ENCODE results near the gene DMRTA1. TPM values are rescaled to one million over a fixed set of nuclear protein-coding genes. Genes with fewer than 3 reads are reported as not detected.

Gene DMRTA1
- polyA plus RNA-seq, 2 of the 4 experiments (the other 2 are of a cell fraction) = 0.62 to 2.3 TPM

DNA sequence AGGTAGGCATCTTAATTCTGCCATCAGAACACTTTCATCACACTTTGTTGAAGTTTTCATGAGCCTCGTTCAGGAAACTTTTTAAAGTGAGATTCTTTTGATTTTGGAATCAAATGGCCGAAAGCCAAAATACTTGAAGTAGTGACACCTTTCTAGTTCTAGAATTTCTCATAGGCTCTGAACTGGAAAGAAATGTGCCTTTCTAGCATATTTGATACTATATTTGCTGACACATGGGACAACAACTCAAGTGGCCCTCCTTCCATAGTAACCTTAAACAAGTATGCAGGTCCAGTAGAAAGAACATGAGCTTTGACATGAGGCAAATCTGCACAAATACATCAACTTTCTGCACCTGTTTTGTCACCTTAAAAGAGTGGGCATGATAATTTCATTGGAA lies 22.0 kb upstream of the DMRTA1 start:
- POLR2A ChIA-PET = no interaction called here
- ATAC-seq = no peak

DNA sequence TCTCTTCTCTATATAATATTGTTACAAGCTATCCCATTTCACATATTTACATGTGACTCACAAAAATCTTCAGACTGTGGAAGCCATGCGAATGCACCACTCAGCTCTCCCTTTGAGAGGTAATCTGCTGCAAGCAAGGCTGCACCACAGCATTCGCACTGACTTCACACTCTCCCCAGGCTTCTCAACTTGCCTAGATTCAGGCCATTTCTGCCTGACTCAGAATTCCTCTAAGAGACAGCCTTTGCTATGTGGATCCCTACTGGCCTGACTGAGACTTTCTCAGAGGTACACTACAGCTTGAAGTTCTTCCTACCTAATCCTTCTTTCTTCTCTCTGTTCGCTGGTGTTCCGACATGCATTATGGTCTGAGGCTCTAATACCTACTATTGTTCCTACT lies 21.1 kb upstream of the DMRTA1 start:
- ATAC-seq (no peak), DNase-seq (ENCODE audit: low read depth in 1 of 2, low spot score in 1 of 2) (no peak), FAIRE-seq (no peak)
- WGBS (ENCODE audit: missing lambda C conversion rate) = 86% methylated on average over 4 of the region's 4 CpGs
- no peak overlapping the region for H3K4me2 ChIP-seq
- ChIA-PET CTCF (no interaction called here), POLR2A (no interaction called here)
- H3K9me3 ChIP-seq = no peaks in the 10 kb centered on the region
- no peak overlapping the region for H3K4me3 ChIP-seq
- TF ChIP-seq CBX2 (IDR thresholded peaks at IDR 0.05; ENCODE audit: borderline replicate concordance, low read depth) (no peak), KDM1A (IDR thresholded peaks at IDR 0.05; ENCODE audit: low read depth) (no peak), FOSL2 (IDR thresholded peaks at IDR 0.05) (no peak), FOSL2 (CRISPR knock-in tag; IDR thresholded peaks at IDR 0.05) (no peak), ZSCAN20 (CRISPR knock-in tag; IDR thresholded peaks at IDR 0.05) (no peak), RNF2 (IDR thresholded peaks at IDR 0.05; ENCODE audit: borderline replicate concordance, low read depth) (no peak), ESRRA (IDR thresholded peaks at IDR 0.05; ENCODE audit: borderline replicate concordance, low read length) (no peak), KDM5A (IDR thresholded peaks at IDR 0.05) (no peak), ZNF302 (CRISPR knock-in tag; IDR thresholded peaks at IDR 0.05) (no peak), RARB (CRISPR knock-in tag; IDR thresholded peaks at IDR 0.05) (no peak), TP53 (CRISPR knock-in tag; IDR thresholded peaks at IDR 0.05) (no peak), JUN (IDR thresholded peaks at IDR 0.05) (no peak), MYC (IDR thresholded peaks at IDR 0.05; ENCODE audit: borderline replicate concordance, low read length) (no peak), POLR2AphosphoS2 (conservative IDR thresholded peaks at IDR 0.05; ENCODE audit: low read length) (no peak), HOXB13 (CRISPR knock-in tag; IDR thresholded peaks at IDR 0.05; ENCODE audit: low read depth) (no peak), RFX5 (IDR thresholded peaks at IDR 0.05) (no peak), HOXA7 (CRISPR knock-in tag; IDR thresholded peaks at IDR 0.05) (no peak)
- TF ChIP-seq, protein P1, sequence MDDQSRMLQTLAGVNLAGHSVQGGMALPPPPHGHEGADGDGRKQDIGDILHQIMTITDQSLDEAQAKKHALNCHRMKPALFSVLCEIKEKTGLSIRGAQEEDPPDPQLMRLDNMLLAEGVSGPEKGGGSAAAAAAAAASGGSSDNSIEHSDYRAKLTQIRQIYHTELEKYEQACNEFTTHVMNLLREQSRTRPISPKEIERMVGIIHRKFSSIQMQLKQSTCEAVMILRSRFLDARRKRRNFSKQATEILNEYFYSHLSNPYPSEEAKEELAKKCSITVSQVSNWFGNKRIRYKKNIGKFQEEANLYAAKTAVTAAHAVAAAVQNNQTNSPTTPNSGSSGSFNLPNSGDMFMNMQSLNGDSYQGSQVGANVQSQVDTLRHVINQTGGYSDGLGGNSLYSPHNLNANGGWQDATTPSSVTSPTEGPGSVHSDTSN (IDR thresholded peaks at IDR 0.05) = no peak
- TF ChIP-seq, protein P2, sequence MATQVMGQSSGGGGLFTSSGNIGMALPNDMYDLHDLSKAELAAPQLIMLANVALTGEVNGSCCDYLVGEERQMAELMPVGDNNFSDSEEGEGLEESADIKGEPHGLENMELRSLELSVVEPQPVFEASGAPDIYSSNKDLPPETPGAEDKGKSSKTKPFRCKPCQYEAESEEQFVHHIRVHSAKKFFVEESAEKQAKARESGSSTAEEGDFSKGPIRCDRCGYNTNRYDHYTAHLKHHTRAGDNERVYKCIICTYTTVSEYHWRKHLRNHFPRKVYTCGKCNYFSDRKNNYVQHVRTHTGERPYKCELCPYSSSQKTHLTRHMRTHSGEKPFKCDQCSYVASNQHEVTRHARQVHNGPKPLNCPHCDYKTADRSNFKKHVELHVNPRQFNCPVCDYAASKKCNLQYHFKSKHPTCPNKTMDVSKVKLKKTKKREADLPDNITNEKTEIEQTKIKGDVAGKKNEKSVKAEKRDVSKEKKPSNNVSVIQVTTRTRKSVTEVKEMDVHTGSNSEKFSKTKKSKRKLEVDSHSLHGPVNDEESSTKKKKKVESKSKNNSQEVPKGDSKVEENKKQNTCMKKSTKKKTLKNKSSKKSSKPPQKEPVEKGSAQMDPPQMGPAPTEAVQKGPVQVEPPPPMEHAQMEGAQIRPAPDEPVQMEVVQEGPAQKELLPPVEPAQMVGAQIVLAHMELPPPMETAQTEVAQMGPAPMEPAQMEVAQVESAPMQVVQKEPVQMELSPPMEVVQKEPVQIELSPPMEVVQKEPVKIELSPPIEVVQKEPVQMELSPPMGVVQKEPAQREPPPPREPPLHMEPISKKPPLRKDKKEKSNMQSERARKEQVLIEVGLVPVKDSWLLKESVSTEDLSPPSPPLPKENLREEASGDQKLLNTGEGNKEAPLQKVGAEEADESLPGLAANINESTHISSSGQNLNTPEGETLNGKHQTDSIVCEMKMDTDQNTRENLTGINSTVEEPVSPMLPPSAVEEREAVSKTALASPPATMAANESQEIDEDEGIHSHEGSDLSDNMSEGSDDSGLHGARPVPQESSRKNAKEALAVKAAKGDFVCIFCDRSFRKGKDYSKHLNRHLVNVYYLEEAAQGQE (IDR thresholded peaks at IDR 0.05) = no peak
- TF ChIP-seq, protein P3, sequence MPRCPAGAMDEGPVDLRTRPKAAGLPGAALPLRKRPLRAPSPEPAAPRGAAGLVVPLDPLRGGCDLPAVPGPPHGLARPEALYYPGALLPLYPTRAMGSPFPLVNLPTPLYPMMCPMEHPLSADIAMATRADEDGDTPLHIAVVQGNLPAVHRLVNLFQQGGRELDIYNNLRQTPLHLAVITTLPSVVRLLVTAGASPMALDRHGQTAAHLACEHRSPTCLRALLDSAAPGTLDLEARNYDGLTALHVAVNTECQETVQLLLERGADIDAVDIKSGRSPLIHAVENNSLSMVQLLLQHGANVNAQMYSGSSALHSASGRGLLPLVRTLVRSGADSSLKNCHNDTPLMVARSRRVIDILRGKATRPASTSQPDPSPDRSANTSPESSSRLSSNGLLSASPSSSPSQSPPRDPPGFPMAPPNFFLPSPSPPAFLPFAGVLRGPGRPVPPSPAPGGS (IDR thresholded peaks at IDR 0.05) = no peak
- TF ChIP-seq, protein P4, sequence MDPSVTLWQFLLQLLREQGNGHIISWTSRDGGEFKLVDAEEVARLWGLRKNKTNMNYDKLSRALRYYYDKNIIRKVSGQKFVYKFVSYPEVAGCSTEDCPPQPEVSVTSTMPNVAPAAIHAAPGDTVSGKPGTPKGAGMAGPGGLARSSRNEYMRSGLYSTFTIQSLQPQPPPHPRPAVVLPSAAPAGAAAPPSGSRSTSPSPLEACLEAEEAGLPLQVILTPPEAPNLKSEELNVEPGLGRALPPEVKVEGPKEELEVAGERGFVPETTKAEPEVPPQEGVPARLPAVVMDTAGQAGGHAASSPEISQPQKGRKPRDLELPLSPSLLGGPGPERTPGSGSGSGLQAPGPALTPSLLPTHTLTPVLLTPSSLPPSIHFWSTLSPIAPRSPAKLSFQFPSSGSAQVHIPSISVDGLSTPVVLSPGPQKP (IDR thresholded peaks at IDR 0.05; ENCODE audit: low read depth, low read length) = no peak
- no peaks in the 10 kb centered on the region for H3K4me1 ChIP-seq
- H3K27ac ChIP-seq = no peak overlapping the region

More for the DNA sequence above, 22.0 kb upstream of the DMRTA1 start:
- Histone ChIP-seq H3K4me2 (no peak overlapping the region), H3K4me1 (no peaks in the 10 kb centered on the region), H3K4me3 (no peak overlapping the region), H3K27ac (no peak overlapping the region), H3K9me3 (no peaks in the 10 kb centered on the region)
- CTCF ChIA-PET = no interaction called here
- FAIRE-seq (no peak), DNase-seq (ENCODE audit: low read depth in 1 of 2, low spot score in 1 of 2) (no peak)
- 76% methylated on average over 2 of the region's 2 CpGs for WGBS (ENCODE audit: missing lambda C conversion rate)
- TF ChIP-seq, protein P5, sequence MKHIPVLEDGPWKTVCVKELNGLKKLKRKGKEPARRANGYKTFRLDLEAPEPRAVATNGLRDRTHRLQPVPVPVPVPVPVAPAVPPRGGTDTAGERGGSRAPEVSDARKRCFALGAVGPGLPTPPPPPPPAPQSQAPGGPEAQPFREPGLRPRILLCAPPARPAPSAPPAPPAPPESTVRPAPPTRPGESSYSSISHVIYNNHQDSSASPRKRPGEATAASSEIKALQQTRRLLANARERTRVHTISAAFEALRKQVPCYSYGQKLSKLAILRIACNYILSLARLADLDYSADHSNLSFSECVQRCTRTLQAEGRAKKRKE (CRISPR knock-in tag; IDR thresholded peaks at IDR 0.05; ENCODE audit: low read depth) = no peak
- TF ChIP-seq, protein P6, sequence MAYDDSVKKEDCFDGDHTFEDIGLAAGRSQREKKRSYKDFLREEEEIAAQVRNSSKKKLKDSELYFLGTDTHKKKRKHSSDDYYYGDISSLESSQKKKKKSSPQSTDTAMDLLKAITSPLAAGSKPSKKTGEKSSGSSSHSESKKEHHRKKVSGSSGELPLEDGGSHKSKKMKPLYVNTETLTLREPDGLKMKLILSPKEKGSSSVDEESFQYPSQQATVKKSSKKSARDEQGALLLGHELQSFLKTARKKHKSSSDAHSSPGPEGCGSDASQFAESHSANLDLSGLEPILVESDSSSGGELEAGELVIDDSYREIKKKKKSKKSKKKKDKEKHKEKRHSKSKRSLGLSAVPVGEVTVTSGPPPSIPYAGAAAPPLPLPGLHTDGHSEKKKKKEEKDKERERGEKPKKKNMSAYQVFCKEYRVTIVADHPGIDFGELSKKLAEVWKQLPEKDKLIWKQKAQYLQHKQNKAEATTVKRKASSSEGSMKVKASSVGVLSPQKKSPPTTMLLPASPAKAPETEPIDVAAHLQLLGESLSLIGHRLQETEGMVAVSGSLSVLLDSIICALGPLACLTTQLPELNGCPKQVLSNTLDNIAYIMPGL (CRISPR knock-in tag; IDR thresholded peaks at IDR 0.05; ENCODE audit: borderline replicate concordance) = no peak
- TF ChIP-seq FOSB (CRISPR knock-in tag; IDR thresholded peaks at IDR 0.05) (no peak), CBX2 (IDR thresholded peaks at IDR 0.05; ENCODE audit: borderline replicate concordance, low read depth) (no peak), NFE2L2 (conservative IDR thresholded peaks at IDR 0.05; ENCODE audit: low read length) (no peak), CHD4 (IDR thresholded peaks at IDR 0.05; ENCODE audit: borderline replicate concordance) (no peak), ZFP36 (IDR thresholded peaks at IDR 0.05; ENCODE audit: borderline replicate concordance, partially characterized antibody) (no peak), EHMT2 (IDR thresholded peaks at IDR 0.05; ENCODE audit: low read depth) (no peak), KDM5A (IDR thresholded peaks at IDR 0.05) (no peak), JUN (IDR thresholded peaks at IDR 0.05) (no peak), NR3C1 (IDR thresholded peaks at IDR 0.05) (no peak)

All from A549 (cell line).